ENCODE measurements around the gene GPX3.

- TF ChIP-seq, protein P1, sequence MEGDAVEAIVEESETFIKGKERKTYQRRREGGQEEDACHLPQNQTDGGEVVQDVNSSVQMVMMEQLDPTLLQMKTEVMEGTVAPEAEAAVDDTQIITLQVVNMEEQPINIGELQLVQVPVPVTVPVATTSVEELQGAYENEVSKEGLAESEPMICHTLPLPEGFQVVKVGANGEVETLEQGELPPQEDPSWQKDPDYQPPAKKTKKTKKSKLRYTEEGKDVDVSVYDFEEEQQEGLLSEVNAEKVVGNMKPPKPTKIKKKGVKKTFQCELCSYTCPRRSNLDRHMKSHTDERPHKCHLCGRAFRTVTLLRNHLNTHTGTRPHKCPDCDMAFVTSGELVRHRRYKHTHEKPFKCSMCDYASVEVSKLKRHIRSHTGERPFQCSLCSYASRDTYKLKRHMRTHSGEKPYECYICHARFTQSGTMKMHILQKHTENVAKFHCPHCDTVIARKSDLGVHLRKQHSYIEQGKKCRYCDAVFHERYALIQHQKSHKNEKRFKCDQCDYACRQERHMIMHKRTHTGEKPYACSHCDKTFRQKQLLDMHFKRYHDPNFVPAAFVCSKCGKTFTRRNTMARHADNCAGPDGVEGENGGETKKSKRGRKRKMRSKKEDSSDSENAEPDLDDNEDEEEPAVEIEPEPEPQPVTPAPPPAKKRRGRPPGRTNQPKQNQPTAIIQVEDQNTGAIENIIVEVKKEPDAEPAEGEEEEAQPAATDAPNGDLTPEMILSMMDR (IDR thresholded peaks at IDR 0.05) = no peak
- TF ChIP-seq POLR2A (IDR thresholded peaks at IDR 0.05) (no peak), POLR2AphosphoS5 (IDR thresholded peaks at IDR 0.05; ENCODE audit: insufficient read depth in 1 of 2, low read depth in 1 of 2) (no peak)
Measured at GRCh38 chr5:151053796-151054462, 33.5 kb downstream of the GPX3 start.
